IPS-18a (cell line): ENCODE measurements around the gene GTPBP4.

Experiments
- H3K27ac ChIP-seq: one replicate; pipeline ENCODE4 v1.5.1; 2013; ENCODE audit warnings: low read length
- H3K27me3 ChIP-seq: one replicate; pipeline ENCODE4 v1.6.1; 2013; ENCODE audit warnings: mild to moderate bottlenecking, low read length; ENCODE audit not compliant: control insufficient read depth, insufficient read depth
- H3K36me3 ChIP-seq: one replicate; pipeline ENCODE4 v1.6.1; 2013; ENCODE audit warnings: low read depth, low read length; ENCODE audit not compliant: control insufficient read depth
- H3K4me1 ChIP-seq: one replicate; pipeline ENCODE4 v1.6.1; 2013; ENCODE audit warnings: low read depth, low read length; ENCODE audit not compliant: control insufficient read depth
- H3K4me3 ChIP-seq: one replicate; pipeline ENCODE4 v1.5.1; 2013; ENCODE audit warnings: low read length
- H3K9ac ChIP-seq: one replicate; pipeline ENCODE4 v1.6.1; 2013; ENCODE audit warnings: mild to moderate bottlenecking, low read length, moderate library complexity
- H3K9me3 ChIP-seq: one replicate; pipeline ENCODE4 v1.6.1; 2013; ENCODE audit warnings: low read depth, low read length; ENCODE audit not compliant: control insufficient read depth

The GTPBP4 gene

GRCh38 chr10:1068380-1069361 lies 80.4 kb downstream of the GTPBP4 start:
- no peak overlapping the region for H3K27ac ChIP-seq
- no peaks in the 10 kb centered on the region for H3K27me3 ChIP-seq
- H3K4me3 ChIP-seq: no peak overlapping the region
- peaks cover 5% of the 10 kb centered on the region for H3K36me3 ChIP-seq
- no peaks in the 10 kb centered on the region for H3K9me3 ChIP-seq
- H3K4me1 ChIP-seq: no peaks in the 10 kb centered on the region
- H3K9ac ChIP-seq: no peak overlapping the region
